A549 treated with RU486 at 1 μM for 4 hours (cell line): ENCODE measurements around the gene CST8. TPM values are rescaled to one million over a fixed set of nuclear protein-coding genes. Genes with fewer than 3 reads are reported as not detected.

Source experiments
- total RNA-seq: library from RNA; stranded (reverse); fragments of 200-300 nt; extraction: Qiagen RNA extraction; gene quantifications from 5 replicates; pipeline ENCODE4 v1.2.3, GENCODE V29; 2022; ENCODE audit warnings: low read depth

CST8 gene
- total RNA-seq: not detected in 5 replicates

GRCh38 chr20:23490817-23491216 lies at the start of gene CST8:
Gene CST8, plus strand, starts transcription at chr20:23491117. Its CDS starts 551 bp downstream, at chr20:23491668.

GRCh38 chr20:23452776-23453175 lies 38.1 kb upstream of the CST8 start, which contains the start of gene CST11:
Gene CST11, minus strand, starts transcription at chr20:23452876. Its CDS starts 65 bp downstream, at chr20:23452811.

Other genes with a start within 250 kb of the CST8 start
- 61.8 to 80.2 TPM (median 72.9 TPM) in 5 replicates for gene NXT1, start 140.3 kb upstream of the CST8 start, total RNA-seq
- gene GZF1, start 128.9 kb upstream of the CST8 start, total RNA-seq: 8.2 to 13.1 TPM (median 9.4 TPM) in 5 replicates
- 1.8 to 4.0 TPM (median 3.6 TPM) in 5 replicates for gene NAPB, start 69.6 kb upstream of the CST8 start, total RNA-seq
- not detected in 5 replicates for gene CSTL1, start 51.4 kb upstream of the CST8 start, total RNA-seq
- not detected in 5 replicates for gene CST11, start 38.2 kb upstream of the CST8 start, total RNA-seq
- not detected in 5 replicates for gene CST9L, start 77.4 kb downstream of the CST8 start, total RNA-seq
- gene CST9, start 114.8 kb downstream of the CST8 start, total RNA-seq: not detected in 5 replicates
- 228 to 416 TPM (median 390 TPM) in 5 replicates for gene CST3, start 146.8 kb downstream of the CST8 start, total RNA-seq
- not detected in 5 replicates for gene CST4, start 197.9 kb downstream of the CST8 start, total RNA-seq